ACHN (cell line): Measurements from ENCODE around the gene ATR.

ENCODE experiments used
- DNase-seq: peaks from one replicate; pipeline ENCODE4 v3.0.0-alpha.2; 2015
- in situ Hi-C: cut with HindIII; loops from 2 replicates; pipeline ENCODE4 v1.10.0; 2017; ENCODE audit warnings: low sequenced_read_pairs, low pct_ligation_motif_present, low pct_unique_long_range_greater_than_20kb

ATR gene

DNA sequence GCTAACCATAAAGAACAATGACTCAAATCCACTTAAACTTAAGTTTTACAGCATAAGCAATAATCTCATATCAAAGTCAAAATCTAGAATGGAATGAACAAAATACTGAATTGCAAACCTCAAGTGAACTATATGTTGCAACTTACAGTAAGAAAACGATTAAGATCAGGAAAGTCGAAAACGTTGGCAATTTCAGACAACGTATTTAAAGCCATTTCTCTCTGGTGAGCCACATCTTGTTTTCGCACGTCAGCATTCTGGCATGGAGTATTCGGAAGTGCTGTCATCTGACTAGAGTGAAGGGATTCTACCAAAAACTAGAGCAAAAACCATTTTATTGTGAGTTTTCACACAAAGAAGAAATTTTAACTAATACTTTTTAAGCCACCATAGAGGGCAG is 28.5 kb downstream of the ATR start:
- no peak for DNase-seq
- in situ Hi-C loops = no loop called here

DNA sequence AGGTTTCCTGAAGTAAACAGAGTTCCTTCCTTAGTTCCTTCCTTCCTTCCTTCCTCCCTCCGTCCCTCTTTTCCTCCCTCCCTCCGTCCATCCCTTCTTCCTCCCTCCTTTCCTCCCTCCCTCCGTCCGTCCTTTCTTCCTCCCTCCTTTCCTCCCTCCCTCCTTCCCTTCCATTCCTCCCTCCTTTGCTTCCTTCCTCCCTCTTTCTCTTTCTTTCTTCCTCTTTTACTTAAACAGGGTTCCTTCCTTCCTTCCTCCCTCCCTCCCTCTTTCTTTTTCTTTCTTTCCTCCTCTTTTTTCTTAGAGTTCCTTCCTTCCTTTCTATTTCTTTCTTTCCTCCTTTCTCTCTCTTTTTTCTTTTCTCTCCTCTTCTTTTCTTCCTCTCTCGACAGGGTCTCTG is 35.2 kb downstream of the ATR start:
- no peak for DNase-seq
- in situ Hi-C loops = no loop called here

DNA sequence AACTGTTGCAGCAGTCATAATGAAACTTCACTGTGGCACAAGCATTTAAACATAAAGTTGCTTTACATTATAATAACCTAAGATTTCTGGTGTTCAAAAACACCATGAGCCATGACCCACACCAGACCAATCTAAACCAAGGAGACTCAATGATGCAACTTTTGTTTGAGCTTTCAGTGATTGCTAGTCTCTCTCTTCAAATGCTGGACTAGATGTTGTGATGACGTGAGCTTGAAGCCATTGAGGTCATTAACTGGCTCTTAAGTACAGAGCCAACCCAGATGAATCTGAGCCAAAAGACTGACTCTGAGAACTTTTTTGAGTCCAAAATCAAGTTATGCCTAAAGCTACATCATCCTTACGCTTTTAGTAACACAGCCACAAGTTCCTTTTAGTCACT is 36.5 kb downstream of the ATR start:
- in situ Hi-C loops = no loop called here

DNA sequence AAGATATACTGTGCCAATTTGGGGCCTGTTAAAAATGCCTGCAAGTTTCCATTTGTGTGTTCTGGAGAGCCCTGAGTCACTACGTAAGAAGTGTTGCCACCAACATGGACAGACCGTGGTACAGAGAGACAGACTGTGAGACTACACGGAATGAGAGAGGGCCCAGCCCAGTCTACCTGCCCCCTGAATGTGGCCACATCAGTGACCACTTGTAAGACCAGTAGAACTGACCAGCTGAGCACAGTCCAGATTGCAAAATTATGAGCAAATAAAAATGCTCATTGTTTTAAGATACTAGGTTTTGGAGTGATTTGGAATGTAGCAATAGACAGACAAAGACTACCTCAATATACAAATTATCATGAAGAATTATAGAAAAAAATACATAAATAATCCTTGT is 42.0 kb downstream of the ATR start:
- DNase-seq = no peak
- in situ Hi-C loops = no loop called here

More for the DNA sequence above, 36.5 kb downstream of the ATR start:
- no peak for DNase-seq

DNA sequence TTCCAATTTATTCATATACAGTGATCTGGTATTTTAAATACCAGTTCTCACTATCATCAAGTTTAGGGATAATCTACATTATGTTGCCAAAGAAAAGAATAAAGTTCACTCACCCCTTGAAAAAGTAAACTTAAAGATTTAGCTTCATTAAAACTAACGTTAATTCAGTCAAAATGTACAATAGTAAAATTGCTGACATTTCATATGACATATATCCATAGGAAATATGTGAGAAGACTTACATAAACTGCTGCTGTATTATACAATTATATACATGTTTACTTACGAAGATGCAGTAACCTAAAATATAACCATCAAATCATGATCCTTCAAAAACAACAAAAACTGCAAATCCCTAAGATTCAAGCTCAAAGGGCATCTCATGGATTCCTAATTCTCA is 44.0 kb downstream of the ATR start:
- DNase-seq = no peak
- in situ Hi-C loops = no loop called here

DNA sequence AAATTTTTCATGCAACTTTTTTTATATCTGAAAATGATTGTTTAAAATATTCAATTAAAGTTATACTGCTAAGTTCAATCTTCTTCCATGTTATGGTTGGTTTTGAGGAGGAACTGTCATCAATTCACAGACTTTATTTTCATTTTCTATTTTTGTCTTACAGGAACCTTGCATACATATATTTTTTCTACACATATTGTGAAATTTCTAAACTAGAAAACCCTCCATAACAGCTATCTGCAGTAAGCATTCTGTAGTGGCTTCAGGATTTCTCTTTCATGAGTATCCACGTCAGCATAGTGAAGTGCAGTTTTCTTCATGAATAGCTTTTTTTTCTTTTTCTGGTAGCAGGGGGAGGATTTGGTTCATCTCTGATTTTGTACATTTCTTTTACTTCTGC is 48.2 kb downstream of the ATR start:
- in situ Hi-C loops = no loop called here

DNA sequence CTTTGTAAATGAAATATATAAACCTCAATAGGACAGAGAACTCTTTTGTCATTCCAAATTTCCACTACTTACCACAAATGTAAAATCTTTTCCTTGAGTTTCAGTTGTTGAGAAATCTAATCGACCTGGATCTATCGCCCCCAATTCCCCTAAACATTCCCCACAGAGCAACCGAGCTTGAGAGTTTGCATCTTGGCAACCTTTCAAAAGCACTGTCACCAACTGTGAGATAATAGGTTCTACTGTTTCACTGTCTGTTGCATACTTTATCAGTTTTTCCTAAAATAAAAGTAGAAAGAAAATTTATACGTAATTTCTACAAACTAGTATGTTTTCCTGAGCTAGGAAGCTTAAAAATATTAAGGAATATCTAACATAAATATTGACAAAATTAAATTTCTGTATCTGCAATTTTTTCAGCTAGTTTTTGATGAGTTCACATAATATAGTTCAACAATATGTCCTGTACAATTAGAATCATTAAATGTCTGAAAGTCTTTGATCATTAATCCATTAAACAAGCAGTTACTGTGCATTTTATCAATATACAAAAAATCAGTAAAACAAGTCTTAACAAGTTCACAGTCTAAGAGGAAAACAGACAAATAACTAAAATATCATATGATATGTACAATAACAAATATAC is 54.5 kb downstream of the ATR start:
- in situ Hi-C loops = no loop called here
- DNase-seq = no peak

More for the DNA sequence above, 48.2 kb downstream of the ATR start:
- DNase-seq = no peak

DNA sequence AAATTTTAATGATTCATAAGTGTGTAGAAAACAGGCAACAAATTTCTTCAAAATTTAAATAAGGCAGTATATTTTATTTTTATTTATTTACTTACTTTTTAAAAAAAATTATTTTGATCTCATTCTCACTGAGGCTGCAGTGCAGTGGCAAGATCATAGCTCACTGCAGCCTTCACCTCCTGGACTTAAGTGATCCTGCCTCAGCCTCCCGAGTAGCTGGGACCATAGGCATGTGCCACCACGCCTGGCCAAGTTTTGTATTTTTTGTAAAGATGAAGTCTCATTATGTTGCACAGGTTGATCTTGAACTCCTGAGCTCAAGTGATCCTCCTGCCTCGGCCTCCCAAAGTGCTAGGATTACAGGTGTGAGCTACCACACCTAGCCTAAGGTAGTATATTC is 69.5 kb downstream of the ATR start:
- no peak for DNase-seq
- in situ Hi-C loops = no loop called here

DNA sequence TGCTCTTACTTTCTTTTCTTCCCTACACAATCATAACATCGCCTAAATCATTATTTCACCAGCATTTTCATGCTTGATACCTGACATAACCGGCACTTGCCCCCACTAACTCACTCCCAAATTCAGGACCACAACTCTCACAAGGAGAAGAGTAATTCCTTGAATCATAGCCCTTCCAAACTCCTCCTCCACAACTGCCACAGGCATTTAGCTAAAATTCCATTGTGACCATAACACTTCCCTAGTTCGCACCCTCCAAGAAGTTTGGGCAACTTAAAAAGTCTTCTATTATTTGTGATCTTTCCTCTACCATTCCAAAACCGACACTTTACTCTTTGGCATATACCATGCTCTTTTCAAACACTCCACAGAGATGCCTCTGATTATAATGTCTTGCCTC is 71.3 kb downstream of the ATR start:
- no peak for DNase-seq

DNA sequence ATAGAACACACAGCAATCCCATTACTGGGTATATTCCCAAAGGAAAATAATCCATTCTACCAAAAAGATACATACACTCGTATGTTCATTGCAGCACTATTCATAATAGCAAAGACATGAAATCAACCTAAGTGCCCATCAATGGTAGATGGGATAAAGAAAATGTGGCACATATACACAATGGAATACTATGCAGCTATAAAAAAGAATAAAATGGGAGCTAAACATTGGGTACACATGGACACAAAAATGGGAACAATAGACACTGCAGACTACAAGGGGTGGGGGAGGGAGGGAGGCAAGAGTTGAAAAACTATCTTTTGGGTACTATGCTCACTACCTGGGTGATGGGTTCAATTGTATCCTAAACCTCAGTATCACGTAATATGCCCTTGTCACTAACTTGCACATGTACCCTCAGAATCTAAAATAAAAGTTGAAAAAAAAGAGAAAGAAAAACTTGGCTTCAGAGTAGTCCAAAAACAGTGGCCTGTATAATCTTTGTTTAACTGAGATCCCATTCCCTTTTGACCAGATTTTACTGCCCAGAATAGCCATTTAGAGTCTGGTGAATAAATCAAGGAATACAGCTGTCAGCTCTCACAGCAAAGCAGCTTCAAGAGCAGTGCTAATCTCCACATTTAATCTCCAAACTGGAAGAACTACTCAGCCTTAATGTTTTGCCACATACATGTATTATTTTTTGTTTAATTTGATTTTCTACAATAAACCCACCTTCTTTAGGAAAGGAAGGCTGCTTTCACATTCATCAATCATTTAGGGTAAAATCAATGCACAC is 76.1 kb downstream of the ATR start:
- in situ Hi-C loops = no loop called here
- no peak for DNase-seq

More for the DNA sequence above, 71.3 kb downstream of the ATR start:
- in situ Hi-C loops = no loop called here

DNA sequence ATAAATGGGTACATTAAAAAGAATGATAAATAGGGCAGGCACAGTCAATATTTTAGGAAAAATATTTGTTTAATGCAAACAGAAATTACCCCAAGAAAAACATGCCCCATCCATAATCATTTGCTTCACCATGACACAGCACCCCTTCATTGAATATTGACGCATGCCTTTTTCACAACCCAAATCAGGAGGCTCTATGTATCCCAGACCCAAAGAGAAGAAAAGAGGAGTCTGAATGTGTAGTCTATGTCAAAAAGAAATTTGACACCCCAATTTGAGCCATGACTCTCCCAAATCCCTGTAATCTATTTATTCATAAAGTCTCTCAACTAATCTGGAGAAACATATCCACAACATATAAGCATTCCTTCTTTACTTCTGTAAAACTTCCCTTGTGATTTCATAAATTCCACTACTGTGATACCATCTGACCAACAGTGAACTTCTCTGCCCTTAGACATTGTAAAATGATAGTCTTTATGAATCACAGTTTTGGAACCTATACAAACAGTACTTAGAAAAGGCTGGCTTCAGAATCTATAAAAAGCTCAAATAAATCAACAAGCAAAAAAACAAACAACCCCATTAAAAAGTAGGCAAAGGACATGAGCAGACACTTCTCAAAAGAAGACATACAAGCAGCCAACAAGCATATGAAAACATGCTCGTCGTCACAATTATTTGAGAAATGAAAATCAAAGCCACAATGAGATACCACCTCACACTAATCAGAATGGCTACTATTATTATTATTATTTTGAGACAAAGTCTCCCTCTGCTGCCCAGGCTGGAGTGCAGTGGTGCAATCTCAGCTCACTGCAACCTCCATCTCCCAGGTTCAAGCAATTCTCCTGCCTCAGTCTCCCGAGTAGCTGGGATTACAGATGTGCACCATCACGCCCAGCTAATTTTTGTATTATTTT is 77.3 kb downstream of the ATR start:
- no peak for DNase-seq
- in situ Hi-C loops = no loop called here

DNA sequence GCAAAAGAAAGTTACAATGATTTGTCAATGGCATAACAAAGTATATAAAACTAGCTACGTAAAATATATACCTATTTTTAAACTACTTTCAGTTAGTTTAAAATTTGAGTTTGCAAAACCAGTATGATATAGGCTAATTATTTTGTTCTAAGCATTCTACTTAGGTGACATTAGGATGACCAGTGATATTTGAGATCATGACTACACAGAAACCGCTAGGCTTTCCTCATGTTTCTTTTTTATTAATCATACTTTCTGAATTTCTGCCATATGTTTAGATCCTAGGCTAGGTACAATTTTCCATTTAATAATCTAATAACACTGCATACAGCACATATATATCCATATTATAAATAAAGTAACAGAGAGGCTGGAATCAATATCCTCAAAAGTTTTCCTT is 78.3 kb downstream of the ATR start:
- in situ Hi-C loops = no loop called here
- DNase-seq = no peak

DNA sequence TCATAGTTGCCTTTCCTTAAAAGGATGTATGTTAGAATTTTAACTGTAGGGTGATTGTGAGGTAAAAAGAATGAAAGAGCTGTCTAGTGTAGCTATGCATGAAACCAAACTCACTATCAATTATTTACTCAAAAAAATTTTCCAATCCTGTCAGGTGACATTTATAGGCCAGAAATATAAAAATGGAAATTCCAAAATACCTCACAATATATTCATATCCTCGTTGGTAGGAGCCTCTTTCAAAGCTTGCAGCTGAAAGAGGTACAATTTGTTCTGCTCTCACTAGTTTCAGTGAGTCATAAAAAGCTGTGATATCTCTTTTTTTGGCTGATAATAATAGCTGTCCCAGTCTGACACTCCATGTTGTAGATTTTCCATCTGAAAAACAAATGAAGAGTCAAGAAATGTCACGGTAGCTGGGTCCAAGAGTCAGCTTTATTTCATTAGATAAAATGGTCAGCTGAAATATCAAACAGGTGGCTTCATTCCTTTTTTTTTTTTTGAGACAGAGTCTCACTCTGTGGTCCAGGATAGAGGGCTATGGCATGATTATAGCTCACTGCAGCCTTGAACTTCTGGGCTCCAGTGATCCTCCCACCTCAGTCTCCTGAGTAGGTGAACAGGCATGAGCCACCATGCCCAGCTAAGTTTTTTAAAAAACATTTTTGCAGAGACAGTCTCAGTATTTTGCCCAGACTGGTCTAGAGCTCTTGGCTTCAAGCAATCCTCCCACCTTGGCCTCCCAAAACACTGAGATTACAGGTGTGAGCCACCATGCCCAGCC is 79.9 kb downstream of the ATR start:
- in situ Hi-C loops = no loop called here
- DNase-seq = no peak

DNA sequence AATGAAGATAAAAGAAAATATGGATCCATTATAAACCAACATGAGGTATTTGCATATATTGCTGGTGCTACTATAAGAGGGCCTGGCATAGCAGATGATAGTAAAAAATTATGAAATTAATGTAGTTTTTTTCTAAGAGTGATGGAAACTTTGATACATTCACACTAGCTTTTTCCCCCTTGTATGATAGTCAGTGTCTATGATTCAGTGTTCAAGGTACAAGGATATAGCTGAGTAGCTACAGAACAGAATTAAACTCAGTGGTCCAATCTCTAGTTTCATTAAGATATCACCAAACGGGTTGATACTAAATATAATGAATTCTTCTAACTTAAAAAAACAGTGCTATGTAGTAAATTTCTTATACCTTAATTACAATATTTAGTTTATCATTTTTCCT is 80.8 kb downstream of the ATR start:
- DNase-seq = no peak
- in situ Hi-C loops = no loop called here

DNA sequence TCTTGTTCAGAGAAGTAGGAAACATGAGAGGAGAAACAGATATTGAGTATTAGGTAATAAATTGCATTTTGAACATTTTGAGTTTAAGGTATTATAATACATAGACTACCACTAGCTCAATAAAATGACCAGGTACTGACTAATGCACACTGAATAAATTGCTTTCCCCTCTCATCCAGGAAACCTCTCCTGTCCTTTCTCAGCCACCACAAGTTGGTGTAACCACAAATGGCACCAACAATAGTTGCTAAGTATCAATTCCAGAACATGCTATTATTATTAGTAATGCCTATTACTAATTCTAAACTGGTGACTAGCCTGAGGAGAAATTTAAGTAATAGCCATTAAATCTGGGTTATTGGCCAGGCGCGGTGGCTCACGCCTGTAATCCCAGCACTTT is 83.4 kb downstream of the ATR start:
- DNase-seq = no peak
- in situ Hi-C loops = no loop called here

DNA sequence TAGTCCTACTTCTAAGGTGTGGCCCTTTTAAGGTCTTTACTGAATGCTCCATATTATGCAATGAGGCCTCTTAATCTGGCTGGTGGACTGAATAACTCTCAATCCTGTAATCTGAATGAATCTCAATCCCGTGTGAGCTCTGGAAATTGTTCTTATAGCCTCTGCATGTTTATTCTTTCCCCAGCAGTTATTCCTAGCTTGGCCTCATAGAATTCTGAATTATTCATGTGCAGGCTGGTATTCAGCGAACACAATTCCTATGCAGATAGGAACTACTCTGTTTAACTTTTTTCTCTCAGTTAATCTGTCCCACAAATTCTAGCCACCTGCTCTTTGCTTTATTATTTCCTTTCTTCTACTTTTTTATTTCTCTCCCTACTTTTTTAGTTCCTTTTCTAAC is 86.3 kb downstream of the ATR start:
- in situ Hi-C loops = no loop called here
- DNase-seq = no peak

DNA sequence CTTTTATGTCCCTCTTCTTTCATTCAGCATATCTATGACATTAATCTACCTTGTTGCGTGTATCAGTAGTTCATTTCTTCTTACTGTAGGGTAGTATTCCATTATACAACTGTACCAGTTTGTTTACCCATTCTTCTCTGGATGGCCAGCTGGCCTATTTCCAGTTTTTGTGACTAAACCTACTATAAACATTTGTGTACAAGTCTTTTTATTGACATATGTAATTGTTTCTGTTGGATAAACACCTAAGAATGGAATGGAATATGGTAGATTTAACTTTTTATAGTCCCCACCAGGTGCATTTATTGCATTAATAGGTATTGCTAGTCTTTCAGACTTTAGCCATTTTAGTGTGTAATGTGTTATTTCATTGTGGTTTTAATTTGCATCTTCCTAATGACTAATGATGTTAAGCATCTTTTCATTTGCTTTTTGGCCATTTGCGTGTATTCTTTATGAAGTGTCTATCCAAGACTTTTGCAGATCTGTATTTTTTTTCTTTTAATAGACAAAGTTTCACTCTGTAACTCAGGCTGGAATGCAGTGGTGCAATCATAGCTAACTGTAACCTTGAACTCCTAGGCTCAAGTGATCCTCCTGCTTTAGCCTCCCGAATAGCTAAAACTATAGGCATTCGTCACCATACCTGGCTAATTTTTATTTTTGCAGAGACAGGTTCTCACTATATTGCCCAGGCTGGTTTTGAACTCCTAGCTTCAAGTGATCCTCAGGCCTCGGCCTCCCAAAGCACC is 88.8 kb downstream of the ATR start:
- DNase-seq = no peak
- in situ Hi-C loops = no loop called here

DNA sequence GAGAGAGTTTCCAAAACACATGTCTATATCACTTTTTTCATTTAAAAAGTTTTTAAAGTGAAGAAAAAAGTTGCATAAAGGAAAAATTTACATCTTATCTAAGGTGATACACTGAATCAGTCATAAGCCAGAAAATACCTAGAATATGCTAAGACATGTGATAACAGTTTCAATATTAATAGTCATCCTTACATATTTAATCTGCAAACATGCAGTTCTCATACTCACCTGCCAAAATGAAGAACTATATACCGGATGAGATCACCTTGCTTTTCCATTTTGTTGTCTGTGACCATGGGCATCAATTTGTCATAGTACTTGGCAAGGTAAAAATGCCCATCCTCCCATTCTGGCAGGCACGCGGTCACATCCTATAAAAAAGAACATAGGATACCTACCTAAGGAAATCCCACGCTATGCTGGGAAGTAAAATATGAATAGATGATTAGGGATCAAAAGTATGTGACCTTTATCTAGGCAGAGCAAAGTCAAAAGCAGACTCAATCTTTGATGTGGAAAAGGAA is 93.6 kb downstream of the ATR start:
- in situ Hi-C loops = no loop called here
- no peak for DNase-seq
